Gastroesophageal sphincter (tissue), 4 donors: ENCODE results near the gene HYAL4. TPM values are rescaled to one million over a fixed set of nuclear protein-coding genes. Genes with fewer than 3 reads are reported as not detected.

Source experiments
- ATAC-seq: fragments of 150-250 bp; one replicate; pipeline ENCODE4 v1.9.1; 2016; ENCODE audit warnings: mild to moderate bottlenecking, moderate library complexity
- H3K27ac ChIP-seq, 4 donors: fragments of 200-600 bp; sonication (generic) in 3 of 4; 1 replicate in 3 of 4; 2 replicates in 1 of 4; pipeline ENCODE4 v1.5.1; 2016 to 2019
- H3K27me3 ChIP-seq: fragments of 200-600 bp; sonication (generic); one replicate; pipeline ENCODE4 v1.5.1; 2019
- H3K36me3 ChIP-seq, 2 donors: fragments of 200-600 bp; sonication (generic); one replicate each; pipeline ENCODE4 v1.5.1; 2019; ENCODE audit warnings: control low read depth in 1 of 2
- H3K4me1 ChIP-seq, 3 donors: fragments of 200-600 bp; sonication (generic); 1 replicate in 2 of 3; 2 replicates in 1 of 3; pipeline ENCODE4 v1.5.1; 2016 to 2019; ENCODE audit warnings: control low read depth in 2 of 3
- H3K4me3 ChIP-seq, 2 donors: fragments of 200-600 bp; sonication (generic); one replicate each; pipeline ENCODE4 v1.5.1; 2019; ENCODE audit warnings: mild to moderate bottlenecking in 1 of 2, moderate library complexity in 1 of 2
- H3K9me3 ChIP-seq, 3 donors: fragments of 200-600 bp; sonication (generic); one replicate each; pipeline ENCODE4 v1.5.1; 2017 to 2019; ENCODE audit warnings: control low read depth in 2 of 3
- CTCF ChIP-seq, 4 experiments: fragments of 200-600 bp in 2 of 4; fragments of 450-650 bp in 2 of 4; sonication (generic) in 1 of 4; IDR thresholded peaks; one replicate each; pipeline ENCODE4 v1.5.1; 2017 to 2019; ENCODE audit warnings: antibody characterized with exemption in 4 of 4, mild to moderate bottlenecking in 2 of 4, moderate library complexity in 2 of 4
- EP300 ChIP-seq: sonication (generic); formaldehyde crosslinking; IDR thresholded peaks from one replicate; pipeline ENCODE4 v1.6.1; 2017; ENCODE audit warnings: antibody characterized with exemption, mild to moderate bottlenecking
- POLR2A ChIP-seq, 2 donors: fragments of 450-650 bp; IDR thresholded peaks; one replicate each; pipeline ENCODE4 v1.6.1; 2017; ENCODE audit warnings: antibody characterized with exemption in 2 of 2, mild to moderate bottlenecking in 2 of 2, moderate library complexity in 1 of 2
- POLR2AphosphoS5 ChIP-seq: sonication (generic); formaldehyde crosslinking; IDR thresholded peaks from one replicate; pipeline ENCODE4 v1.6.1; 2017; ENCODE audit warnings: antibody characterized with exemption
- WGBS, 2 donors: methylation state at CpG; one replicate each; pipeline ENCODE4 v1.1.5; 2018; ENCODE audit warnings: low coverage in 1 of 2; 5-methylcytosine and 5-hydroxymethylcytosine counted together
- total RNA-seq, 4 donors: library from RNA; depleted of rRNA; stranded (reverse); fragments of >200 nt; gene quantifications; one replicate each; pipeline ENCODE4 v1.1.0, GENCODE V29; 2016

Gene HYAL4
- total RNA-seq, 4 donors from 2014 or later = not detected

GRCh38 chr7:123860848-123861247, 15.9 kb downstream of the HYAL4 start:
- Histone ChIP-seq H3K27ac (no peak overlapping the region), H3K4me3 (no peak overlapping the region), H3K4me1 (no peaks in the 10 kb centered on the region), H3K27me3 (no peaks in the 10 kb centered on the region), H3K9me3 (no peaks in the 10 kb centered on the region), H3K36me3 (no peaks in the 10 kb centered on the region)
- no peak for TF ChIP-seq POLR2AphosphoS5
- TF ChIP-seq POLR2A (IDR thresholded peaks at IDR 0.05) = no peak
- TF ChIP-seq CTCF (IDR thresholded peaks at IDR 0.05) = no peak
- no peak for TF ChIP-seq EP300
- no peak for ATAC-seq

GRCh38 chr7:123862775-123863174, 17.8 kb downstream of the HYAL4 start:
- Histone ChIP-seq H3K4me1 (no peaks in the 10 kb centered on the region), H3K27me3 (no peaks in the 10 kb centered on the region), H3K4me3 (no peak overlapping the region), H3K9me3 (no peaks in the 10 kb centered on the region), H3K36me3 (no peaks in the 10 kb centered on the region), H3K27ac (no peak overlapping the region)
- no peak for TF ChIP-seq POLR2AphosphoS5
- TF ChIP-seq POLR2A (IDR thresholded peaks at IDR 0.05) = no peak
- no peak for TF ChIP-seq EP300
- no peak for TF ChIP-seq CTCF (IDR thresholded peaks at IDR 0.05)
- ATAC-seq = no peak

GRCh38 chr7:123863461-123863860, 18.5 kb downstream of the HYAL4 start:
- Histone ChIP-seq H3K4me3 (no peak overlapping the region), H3K9me3 (no peaks in the 10 kb centered on the region), H3K27me3 (no peaks in the 10 kb centered on the region), H3K27ac (no peak overlapping the region), H3K4me1 (no peaks in the 10 kb centered on the region), H3K36me3 (no peaks in the 10 kb centered on the region)
- ATAC-seq = no peak
- TF ChIP-seq POLR2A (IDR thresholded peaks at IDR 0.05) (no peak), POLR2AphosphoS5 (no peak)
- 83% methylated on average over 1 of the region's 1 CpG; no CpG with 5 or more reads in 1 of the 2 donors for WGBS, 2 donors

- Histone ChIP-seq H3K9me3 (no peaks in the 10 kb centered on the region), H3K4me1 (no peaks in the 10 kb centered on the region), H3K27me3 (no peaks in the 10 kb centered on the region), H3K27ac (no peak overlapping the region), H3K36me3 (no peaks in the 10 kb centered on the region), H3K4me3 (no peak overlapping the region)
- TF ChIP-seq POLR2AphosphoS5 (no peak), EP300 (no peak), POLR2A (IDR thresholded peaks at IDR 0.05) (no peak), CTCF (IDR thresholded peaks at IDR 0.05) (no peak)
- no peak for ATAC-seq
- 63 to 73% methylated on average over 1 of the region's 1 CpG for WGBS, 2 donors
Measured at GRCh38 chr7:123864012-123864411, 19.0 kb downstream of the HYAL4 start.

- H3K4me1 ChIP-seq = no peaks in the 10 kb centered on the region
- H3K27ac ChIP-seq = no peak overlapping the region
- no peaks in the 10 kb centered on the region for H3K27me3 ChIP-seq
- H3K9me3 ChIP-seq = no peaks in the 10 kb centered on the region
- H3K36me3 ChIP-seq = no peaks in the 10 kb centered on the region
- no peak for ATAC-seq
- 63 to 71% methylated on average over 2 to 3 of the region's 3 CpGs for WGBS, 2 donors
- no peak overlapping the region for H3K4me3 ChIP-seq
- TF ChIP-seq CTCF (IDR thresholded peaks at IDR 0.05) = no peak
- TF ChIP-seq POLR2AphosphoS5 = no peak
Measured at GRCh38 chr7:123864436-123864835, 19.5 kb downstream of the HYAL4 start.

GRCh38 chr7:123864966-123865365, 20.0 kb downstream of the HYAL4 start:
- no peak for ATAC-seq

More at GRCh38 chr7:123864966-123865365, 20.0 kb downstream of the HYAL4 start:
- Histone ChIP-seq H3K36me3 (no peaks in the 10 kb centered on the region), H3K9me3 (no peaks in the 10 kb centered on the region), H3K27ac (no peak overlapping the region), H3K27me3 (no peaks in the 10 kb centered on the region), H3K4me3 (no peak overlapping the region), H3K4me1 (no peaks in the 10 kb centered on the region)
- WGBS, 2 donors = 33 to 86% methylated on average over 1 of the region's 1 CpG
- no peak for TF ChIP-seq POLR2AphosphoS5
- no peak for TF ChIP-seq CTCF (IDR thresholded peaks at IDR 0.05)
- no peak for TF ChIP-seq POLR2A (IDR thresholded peaks at IDR 0.05)
- TF ChIP-seq EP300 = no peak
